LNCAP (cell line): ENCODE results near the gene CAMSAP3.

ENCODE experiments used
- TF ChIP-seq, protein P1 (sequence below): fragments of 450-650 bp; IDR thresholded peaks from 2 replicates; pipeline ENCODE4 v1.5.1; 2017; ENCODE audit warnings: mild to moderate bottlenecking

Gene CAMSAP3

GRCh38 chr19:7602240-7602934 is 6.7 kb downstream of the CAMSAP3 start:
- TF ChIP-seq, protein P1, sequence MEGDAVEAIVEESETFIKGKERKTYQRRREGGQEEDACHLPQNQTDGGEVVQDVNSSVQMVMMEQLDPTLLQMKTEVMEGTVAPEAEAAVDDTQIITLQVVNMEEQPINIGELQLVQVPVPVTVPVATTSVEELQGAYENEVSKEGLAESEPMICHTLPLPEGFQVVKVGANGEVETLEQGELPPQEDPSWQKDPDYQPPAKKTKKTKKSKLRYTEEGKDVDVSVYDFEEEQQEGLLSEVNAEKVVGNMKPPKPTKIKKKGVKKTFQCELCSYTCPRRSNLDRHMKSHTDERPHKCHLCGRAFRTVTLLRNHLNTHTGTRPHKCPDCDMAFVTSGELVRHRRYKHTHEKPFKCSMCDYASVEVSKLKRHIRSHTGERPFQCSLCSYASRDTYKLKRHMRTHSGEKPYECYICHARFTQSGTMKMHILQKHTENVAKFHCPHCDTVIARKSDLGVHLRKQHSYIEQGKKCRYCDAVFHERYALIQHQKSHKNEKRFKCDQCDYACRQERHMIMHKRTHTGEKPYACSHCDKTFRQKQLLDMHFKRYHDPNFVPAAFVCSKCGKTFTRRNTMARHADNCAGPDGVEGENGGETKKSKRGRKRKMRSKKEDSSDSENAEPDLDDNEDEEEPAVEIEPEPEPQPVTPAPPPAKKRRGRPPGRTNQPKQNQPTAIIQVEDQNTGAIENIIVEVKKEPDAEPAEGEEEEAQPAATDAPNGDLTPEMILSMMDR, result no peak

DNA sequence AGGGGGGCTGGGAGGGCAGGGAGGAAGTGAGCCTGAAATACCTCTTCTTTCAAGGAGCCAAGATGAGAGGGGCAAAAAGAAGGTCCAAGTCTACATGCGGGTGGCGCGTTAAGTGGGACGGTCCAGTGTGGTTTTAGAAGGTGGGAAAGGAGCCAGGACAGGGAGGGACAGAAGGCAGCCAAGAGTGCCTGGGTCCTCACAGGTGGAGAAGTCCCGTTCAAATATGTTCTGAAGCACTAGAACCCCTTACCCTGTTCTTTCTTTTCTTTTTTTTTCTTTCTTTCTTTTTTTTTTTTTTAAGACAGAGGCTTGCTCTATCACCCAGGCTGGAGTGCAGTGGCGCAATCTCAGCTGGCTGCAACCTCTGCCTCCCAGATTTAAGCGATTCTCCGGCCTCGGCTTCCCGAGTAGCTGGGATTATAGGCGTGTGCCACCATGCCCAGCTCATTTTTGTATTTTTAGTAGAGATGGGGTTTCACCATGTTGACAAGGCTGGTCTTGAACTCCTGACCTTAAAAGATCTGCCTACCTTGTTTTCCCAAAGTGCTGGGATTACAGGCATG is 7.4 kb downstream of the CAMSAP3 start:
- TF ChIP-seq, protein P1, result no peak

- TF ChIP-seq, protein P1, result no peak
Observed at GRCh38 chr19:7603919-7604318, 8.3 kb downstream of the CAMSAP3 start.

GRCh38 chr19:7605490-7606222 is 10.0 kb downstream of the CAMSAP3 start:
- TF ChIP-seq, protein P1, result no peak

DNA sequence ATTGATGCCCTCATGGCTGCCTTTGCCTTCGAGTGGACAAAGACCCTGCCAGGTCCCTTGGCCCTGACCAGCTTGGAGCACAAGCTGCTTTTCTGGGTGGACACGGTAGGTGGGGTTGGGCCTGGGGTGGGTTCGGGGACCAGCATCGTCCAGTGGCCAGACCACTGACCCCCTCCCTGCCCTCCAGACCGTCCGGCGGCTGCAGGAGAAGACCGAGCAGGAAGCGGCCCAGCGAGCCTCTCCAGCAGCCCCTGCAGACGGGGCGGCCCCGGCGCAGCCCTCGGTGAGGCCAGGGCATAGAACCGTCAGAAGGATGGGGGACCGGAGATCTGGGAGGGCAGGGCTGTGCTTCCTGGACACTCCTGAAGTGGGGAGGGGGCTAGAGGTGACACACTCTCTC is 10.6 kb downstream of the CAMSAP3 start:
- TF ChIP-seq, protein P1, result no peak

DNA sequence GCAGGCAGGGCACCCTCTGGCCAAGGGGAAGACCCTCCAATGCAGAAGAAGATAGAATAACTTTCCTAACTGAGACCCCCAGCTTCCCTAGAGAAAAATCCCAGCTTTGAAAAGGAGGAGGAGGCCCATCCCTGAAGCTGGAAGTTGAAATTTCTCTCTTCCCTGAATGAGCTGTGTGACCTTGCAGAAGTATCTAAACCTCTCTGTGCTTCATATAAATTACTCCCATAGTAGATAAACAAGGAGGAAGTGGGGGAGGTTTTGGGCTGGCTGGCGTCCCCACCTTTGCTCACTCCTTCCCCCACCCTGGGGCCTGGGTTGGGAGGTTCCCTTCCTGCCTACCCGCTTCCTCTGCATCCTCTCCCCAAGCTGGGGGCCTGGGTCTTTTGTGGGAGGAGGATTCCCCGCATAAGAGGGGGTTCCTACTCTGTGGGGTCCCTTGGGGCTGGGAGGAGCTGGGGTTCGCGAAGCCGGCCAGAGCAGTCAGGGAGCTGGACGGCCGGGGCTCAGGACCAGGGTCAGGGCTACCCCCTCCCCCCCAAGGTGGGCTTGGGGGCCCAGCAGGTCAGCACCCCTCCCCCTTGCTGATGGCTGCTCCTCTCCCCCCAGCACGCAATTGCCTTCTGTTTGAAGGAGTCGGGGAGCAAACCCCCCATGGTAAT is 11.7 kb downstream of the CAMSAP3 start:
- TF ChIP-seq, protein P1, result no peak

DNA sequence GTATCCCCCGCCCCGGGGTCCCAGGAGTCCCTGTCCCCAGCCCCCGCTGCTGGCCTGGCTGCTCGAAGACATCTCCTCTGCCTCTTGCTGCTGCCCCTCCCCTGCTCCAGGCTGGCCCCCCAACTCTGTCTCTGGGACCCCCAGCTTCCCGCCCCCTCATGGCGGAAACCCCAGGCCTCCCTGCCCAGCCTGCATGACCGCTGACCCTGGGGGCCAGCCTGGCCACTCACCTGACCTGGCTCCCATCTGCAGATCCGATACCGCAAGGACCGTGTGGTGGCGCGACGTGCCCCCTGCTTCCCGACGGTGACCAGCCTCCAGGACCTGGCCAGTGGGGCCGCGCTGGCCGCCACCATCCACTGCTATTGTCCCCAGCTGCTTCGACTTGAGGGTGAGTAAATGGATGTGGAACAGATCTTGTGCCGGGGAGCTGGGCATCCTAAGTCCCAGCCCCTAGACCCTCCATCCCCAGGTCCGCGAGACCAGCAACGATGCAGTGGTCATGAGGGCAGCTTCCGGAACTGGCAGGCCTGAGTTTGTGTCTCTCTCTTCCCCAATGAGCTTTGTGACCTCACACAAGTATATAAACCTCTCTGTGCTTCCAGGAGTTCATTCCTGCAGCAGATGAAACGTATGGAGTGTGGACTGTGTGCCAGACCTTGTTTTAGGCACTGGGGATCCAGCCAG is 12.4 kb downstream of the CAMSAP3 start:
- TF ChIP-seq, protein P1, result no peak
